Neuronal stem cell (in vitro differentiated cells): ENCODE results near the gene CYP2U1.
A peak's percentile ranks its signal among the peaks of the same experiment; 100 is the strongest.

Experiments
- DNase-seq: peaks from one replicate; pipeline ENCODE4 v3.0.0-alpha.2; 2013; ENCODE audit warnings: low spot score
- H2AFZ ChIP-seq: one replicate; pipeline ENCODE4 v1.6.1; 2013; ENCODE audit warnings: mild to moderate bottlenecking, low read length, inconsistent platforms
- H2AK5ac ChIP-seq: 2 replicates; pipeline ENCODE4 v1.6.1; 2013; ENCODE audit warnings: low read depth, mild to moderate bottlenecking, inconsistent platforms, low read length, moderate library complexity, mixed read lengths
- H2BK120ac ChIP-seq: 2 replicates; pipeline ENCODE4 v1.6.1; 2013; ENCODE audit warnings: low read depth, mild to moderate bottlenecking, inconsistent platforms, low read length, moderate library complexity, mixed read lengths
- H2BK12ac ChIP-seq: one replicate; pipeline ENCODE4 v1.6.1; 2013; ENCODE audit warnings: low read length, inconsistent platforms
- H2BK15ac ChIP-seq: 2 replicates; pipeline ENCODE4 v1.6.1; 2013; ENCODE audit warnings: mild to moderate bottlenecking, low read length, inconsistent platforms, mixed read lengths
- H2BK5ac ChIP-seq: one replicate; pipeline ENCODE4 v1.6.1; 2013; ENCODE audit warnings: inconsistent platforms, mild to moderate bottlenecking, low read length, moderate library complexity
- H3K14ac ChIP-seq: one replicate; pipeline ENCODE4 v1.6.1; 2013; ENCODE audit warnings: low read length, inconsistent platforms
- H3K18ac ChIP-seq: 2 replicates; pipeline ENCODE4 v1.6.1; 2013; ENCODE audit warnings: low read length, inconsistent platforms
- H3K23ac ChIP-seq: 2 replicates; pipeline ENCODE4 v1.6.1; 2013; ENCODE audit warnings: low read depth, mild to moderate bottlenecking, mixed read lengths, low read length, inconsistent platforms; ENCODE audit not compliant: poor library complexity
- H3K27ac ChIP-seq: replicated peaks from 3 replicates; pipeline ENCODE4 v1.5.1; 2013; ENCODE audit warnings: low read length, inconsistent platforms
- H3K27me3 ChIP-seq, 3 experiments: 2 replicates each; pipeline ENCODE4 v1.6.1; 2013; ENCODE audit warnings: low read length in 3 of 3, mild to moderate bottlenecking in 2 of 3, inconsistent platforms in 1 of 3, low read depth in 1 of 3, mixed read lengths in 1 of 3, moderate library complexity in 1 of 3; ENCODE audit not compliant: control insufficient read depth in 3 of 3, insufficient read depth in 3 of 3
- H3K36me3 ChIP-seq, 2 donors: replicated peaks in 1 of 2; 2 replicates each; pipeline ENCODE4 v1.6.1; 2013; ENCODE audit warnings: low read length in 2 of 2; ENCODE audit not compliant: control insufficient read depth in 2 of 2, insufficient read depth in 2 of 2
- H3K4ac ChIP-seq: 2 replicates; pipeline ENCODE4 v1.6.1; 2013; ENCODE audit warnings: inconsistent platforms, mild to moderate bottlenecking, low read length, moderate library complexity
- H3K4me1 ChIP-seq, 2 donors: 1 replicate in 1 of 2; 2 replicates in 1 of 2; pipeline ENCODE4 v1.6.1; 2013; ENCODE audit warnings: low read length in 2 of 2, low read depth in 1 of 2; ENCODE audit not compliant: control insufficient read depth in 2 of 2, insufficient read depth in 1 of 2
- H3K4me2 ChIP-seq: one replicate; pipeline ENCODE4 v1.6.1; 2013; ENCODE audit warnings: mild to moderate bottlenecking, low read length, inconsistent platforms; ENCODE audit not compliant: insufficient read depth, poor library complexity, severe bottlenecking
- H3K4me3 ChIP-seq, 2 donors: 2 replicates each; pipeline ENCODE4 v1.5.1; 2013; ENCODE audit warnings: low read length in 2 of 2, mild to moderate bottlenecking in 2 of 2, inconsistent platforms in 1 of 2, moderate library complexity in 1 of 2
- H3K79me1 ChIP-seq: one replicate; pipeline ENCODE4 v1.6.1; 2013; ENCODE audit warnings: low read depth, mild to moderate bottlenecking, inconsistent platforms, low read length, moderate library complexity
- H3K9ac ChIP-seq: one replicate; pipeline ENCODE4 v1.6.1; 2013; ENCODE audit warnings: mild to moderate bottlenecking, low read depth, low read length, inconsistent platforms; ENCODE audit not compliant: poor library complexity
- H3K9me3 ChIP-seq, 2 donors: replicated peaks in 1 of 2; 2 replicates each; pipeline versions ENCODE3 to v1.6.1; 2013; ENCODE audit warnings: low read length in 2 of 2, mild to moderate bottlenecking in 2 of 2, inconsistent platforms in 1 of 2, low read depth in 1 of 2, mixed read lengths in 1 of 2, moderate library complexity in 1 of 2; ENCODE audit not compliant: control insufficient read depth in 2 of 2, insufficient read depth in 1 of 2
- H4K8ac ChIP-seq: one replicate; pipeline ENCODE4 v1.6.1; 2013; ENCODE audit warnings: low read depth, mild to moderate bottlenecking, inconsistent platforms, low read length, moderate library complexity
- H4K91ac ChIP-seq: one replicate; pipeline ENCODE4 v1.6.1; 2013; ENCODE audit warnings: low read length, low read depth, mild to moderate bottlenecking, inconsistent platforms; ENCODE audit not compliant: poor library complexity
- WGBS, 2 donors: extraction: QIAGEN DNeasy Blood & Tissue Kit; methylation state at CpG; one replicate each; pipeline ENCODE4 v1.1.7; 2013; ENCODE audit warnings: missing lambda C conversion rate in 2 of 2, mixed read lengths in 1 of 2; ENCODE audit not compliant: insufficient read length in 2 of 2, insufficient replicate concordance in 1 of 2; ENCODE audit errors: extremely low coverage in 2 of 2; 5-methylcytosine and 5-hydroxymethylcytosine counted together

CYP2U1 gene

GRCh38 chr4:107978716-107979451 is 47.5 kb downstream of the CYP2U1 start:
- Histone ChIP-seq H4K91ac (no peak overlapping the region), H2AK5ac (no peak overlapping the region), H2BK15ac (no peak overlapping the region), H3K27ac (no peak overlapping the region), H3K18ac (no peak overlapping the region), H2BK120ac (no peak overlapping the region), H3K14ac (no peak overlapping the region), H4K8ac (no peak overlapping the region), H3K4me3 (no peak overlapping the region), H2BK12ac (no peak overlapping the region), H3K23ac (no peak overlapping the region), H3K4me2 (no peak overlapping the region), H3K9ac (no peak overlapping the region), H3K9me3 (peaks cover 2 to 6% of the 10 kb centered on the region in 2 donors), H2BK5ac (no peak overlapping the region), H3K79me1 (no peaks in the 10 kb centered on the region), H3K27me3 (no peaks in the 10 kb centered on the region), H3K4ac (no peak overlapping the region), H3K36me3 (no peaks in the 10 kb centered on the region), H3K4me1 (no peaks in the 10 kb centered on the region), H2AFZ (no peak overlapping the region)
- no CpG with 5 or more reads among the region's 2 CpGs for WGBS, 2 donors
- no peak for DNase-seq

- no peak overlapping the region for H3K9ac ChIP-seq
- no peak overlapping the region for H2BK15ac ChIP-seq
- no peak overlapping the region for H3K18ac ChIP-seq
- WGBS, 2 donors = no CpG with 5 or more reads among the region's 10 CpGs
- H4K91ac ChIP-seq = no peak overlapping the region
- no peak overlapping the region for H3K4me3 ChIP-seq
- no peak overlapping the region for H2BK120ac ChIP-seq
- no peak overlapping the region for H2AFZ ChIP-seq
- no peaks in the 10 kb centered on the region for H3K27me3 ChIP-seq
- H3K4ac ChIP-seq = no peak overlapping the region
- peaks cover 5% of the 10 kb centered on the region for H3K79me1 ChIP-seq
- peaks cover 0 to 1% of the 10 kb centered on the region in 2 donors for H3K36me3 ChIP-seq
- H3K23ac ChIP-seq = no peak overlapping the region
- H3K9me3 ChIP-seq = no peaks in the 10 kb centered on the region
- peaks cover 5 to 7% of the 10 kb centered on the region in 2 donors for H3K4me1 ChIP-seq
- DNase-seq = no peak
- no peak overlapping the region for H2BK12ac ChIP-seq
- no peak overlapping the region for H3K27ac ChIP-seq
- H2BK5ac ChIP-seq = no peak overlapping the region
- H2AK5ac ChIP-seq = no peak overlapping the region
- H4K8ac ChIP-seq = no peak overlapping the region
- H3K14ac ChIP-seq = no peak overlapping the region
- H3K4me2 ChIP-seq = no peak overlapping the region
These were observed 56.8 kb downstream of the CYP2U1 start for GRCh38 chr4:107987916-107988762.

- no peak for DNase-seq
- Histone ChIP-seq H3K18ac (no peak overlapping the region), H2BK120ac (no peak overlapping the region), H3K27me3 (no peaks in the 10 kb centered on the region), H3K4me3 (no peak overlapping the region), H4K91ac (no peak overlapping the region), H3K27ac (no peak overlapping the region), H3K9ac (no peak overlapping the region), H2AK5ac (no peak overlapping the region), H4K8ac (no peak overlapping the region), H3K4me2 (no peak overlapping the region), H2BK5ac (no peak overlapping the region), H3K14ac (no peak overlapping the region), H3K4me1 (peaks cover 5 to 7% of the 10 kb centered on the region in 2 donors), H3K79me1 (peaks cover 5% of the 10 kb centered on the region), H2BK15ac (no peak overlapping the region), H2AFZ (no peak overlapping the region), H2BK12ac (no peak overlapping the region), H3K36me3 (peaks cover 0 to 1% of the 10 kb centered on the region in 2 donors), H3K23ac (no peak overlapping the region), H3K9me3 (no peaks in the 10 kb centered on the region), H3K4ac (no peak overlapping the region)
- WGBS, 2 donors = no CpG with 5 or more reads among the region's 5 CpGs
These were observed 57.4 kb downstream of the CYP2U1 start for GRCh38 chr4:107988763-107989035.

- Histone ChIP-seq H3K23ac (no peak overlapping the region), H2BK15ac (no peak overlapping the region), H2AFZ (peak overlapping the region; percentile 97), H3K4me1 (peaks cover 5 to 7% of the 10 kb centered on the region in 2 donors), H3K4me3 (peak overlapping the region; percentile 63 to 95), H4K91ac (no peak overlapping the region), H2BK5ac (no peak overlapping the region), H3K27ac (no peak overlapping the region), H3K9ac (no peak overlapping the region), H3K4me2 (peak overlapping the region; percentile 55), H3K9me3 (no peaks in the 10 kb centered on the region), H2BK12ac (no peak overlapping the region), H3K79me1 (peaks cover 5% of the 10 kb centered on the region), H3K27me3 (no peaks in the 10 kb centered on the region), H2AK5ac (no peak overlapping the region), H3K4ac (no peak overlapping the region), H2BK120ac (no peak overlapping the region), H3K36me3 (peaks cover 0 to 1% of the 10 kb centered on the region in 2 donors), H4K8ac (no peak overlapping the region), H3K18ac (no peak overlapping the region), H3K14ac (no peak overlapping the region)
- no peak for DNase-seq
- no CpG with 5 or more reads among the region's 8 CpGs for WGBS, 2 donors
These were observed 57.8 kb downstream of the CYP2U1 start for GRCh38 chr4:107989162-107989536.
